GM12878 (cell line): ENCODE data around the gene ULK4. TPM values are rescaled to one million over a fixed set of nuclear protein-coding genes. Genes with fewer than 3 reads are reported as not detected.

Source experiments
- ATAC-seq: fragments of 200-7000 bp; cut with Tn5 transposase; 3 replicates; pipeline ENCODE4 v1.9.1; 2020; ENCODE audit warnings: mild to moderate bottlenecking, moderate library complexity
- BruUV-seq: library from RNA; stranded (reverse); fragments of 400-500 nt; replicated peaks from 2 replicates; lab custom pipeline; 2021; lab: Mats Ljungman, UMichigan
- CTCF ChIA-PET: fragments of 300-600 bp; sonication (Branson Sonifier 250); formaldehyde crosslinking; extraction: SDS; loops from one replicate; lab custom pipeline; 2021; ENCODE audit warnings: inconsistent platforms; lab: Yijun Ruan, JAX
- POLR2A ChIA-PET: fragments of 350-600 bp; formaldehyde crosslinking; extraction: SDS; loops from one replicate; lab custom pipeline; 2021; ENCODE audit warnings: inconsistent platforms; lab: Charles Lee
- RAD21 ChIA-PET: fragments of 300-600 bp; sonication (Branson Sonifier 250); formaldehyde crosslinking; loops from one replicate; lab custom pipeline; 2023; ENCODE audit warnings: antibody characterized with exemption; ENCODE audit not compliant: unreplicated experiment; lab: Charles Lee
- SMC1A ChIA-PET: fragments of 300-600 bp; sonication (Branson Sonifier 250); formaldehyde crosslinking; loops from one replicate; lab custom pipeline; 2023; ENCODE audit not compliant: unreplicated experiment, uncharacterized antibody; lab: Charles Lee
- DNase-seq: peaks from one replicate; pipeline ENCODE4 v3.0.0-alpha.2; 2011; ENCODE audit warnings: low read depth, low spot score
- FAIRE-seq: peaks from 3 replicates; lab custom pipeline; 2011; peaks lifted over from hg19 to GRCh38; lab: Jason Lieb, UNC
- H2AFZ ChIP-seq: 2 replicates; pipeline ENCODE4 v1.6.0; 2011; ENCODE audit warnings: low read depth, low read length, control low read depth; ENCODE audit not compliant: control insufficient read depth
- H3K27ac ChIP-seq: 2 replicates; pipeline ENCODE4 v1.5.1; 2011; ENCODE audit warnings: control low read depth; ENCODE audit not compliant: control insufficient read depth, insufficient read depth
- H3K27me3 ChIP-seq, 2 experiments: replicated peaks in 1 of 2; 2 replicates each; pipeline versions ENCODE4 v1.6.0 to v1.6.1; 2011; ENCODE audit warnings: low read length in 1 of 2; ENCODE audit not compliant: control insufficient read depth in 2 of 2, insufficient read depth in 2 of 2
- H3K36me3 ChIP-seq, 2 experiments: 2 replicates each; pipeline ENCODE4 v1.5.1; 2011; ENCODE audit warnings: low read length in 1 of 2; ENCODE audit not compliant: control insufficient read depth in 2 of 2, insufficient read depth in 2 of 2
- H3K4me1 ChIP-seq: 2 replicates; pipeline ENCODE4 v1.6.1; 2011; ENCODE audit warnings: mild to moderate bottlenecking, low read length, moderate library complexity, mixed read lengths; ENCODE audit not compliant: control insufficient read depth, insufficient read depth
- H3K4me2 ChIP-seq: 2 replicates; pipeline ENCODE4 v1.6.0; 2011; ENCODE audit warnings: control low read depth; ENCODE audit not compliant: control insufficient read depth, insufficient read depth
- H3K4me3 ChIP-seq: fragments of 200-600 bp; sonication (generic); 2 replicates; pipeline ENCODE4 v1.5.1; 2016
- H3K79me2 ChIP-seq: 2 replicates; pipeline ENCODE4 v1.6.0; 2011; ENCODE audit warnings: low read length; ENCODE audit not compliant: control insufficient read depth, insufficient read depth
- H3K9ac ChIP-seq: 2 replicates; pipeline ENCODE4 v1.8.0; 2011; ENCODE audit warnings: low read length, control low read depth, mixed read lengths; ENCODE audit not compliant: control insufficient read depth, insufficient read depth
- H3K9me3 ChIP-seq: replicated peaks from 3 replicates; pipeline ENCODE4 v1.5.1; 2011; ENCODE audit warnings: mild to moderate bottlenecking, low read length; ENCODE audit not compliant: control insufficient read depth, insufficient read depth
- H4K20me1 ChIP-seq: 2 replicates; pipeline ENCODE4 v1.6.0; 2011; ENCODE audit not compliant: control insufficient read depth, insufficient read depth
- ATF7 ChIP-seq: fragments of 450-650 bp; IDR thresholded peaks from 2 replicates; pipeline ENCODE4 v1.6.1; 2016; ENCODE audit warnings: low read depth, mild to moderate bottlenecking
- CBX3 ChIP-seq: fragments of 200-600 bp; sonication (generic); IDR thresholded peaks from 2 replicates; pipeline ENCODE4 v1.6.1; 2016; ENCODE audit warnings: low read depth, borderline replicate concordance
- CREB1 ChIP-seq: IDR thresholded peaks from 2 replicates; pipeline ENCODE4 v1.6.1; 2012; ENCODE audit warnings: low read depth, mild to moderate bottlenecking, inconsistent platforms
- GABPA ChIP-seq: IDR thresholded peaks from 2 replicates; pipeline ENCODE4 v1.6.1; 2014; ENCODE audit warnings: antibody characterized with exemption, low read depth, mild to moderate bottlenecking, inconsistent platforms
- HDAC6 ChIP-seq: fragments of 200-600 bp; sonication (generic); IDR thresholded peaks from one replicate; pipeline ENCODE4 v1.8.0; 2017; ENCODE audit warnings: antibody characterized with exemption; ENCODE audit not compliant: unreplicated experiment
- MEF2B ChIP-seq: fragments of 450-650 bp; IDR thresholded peaks from 2 replicates; pipeline ENCODE4 v1.6.1; 2018; ENCODE audit warnings: mild to moderate bottlenecking, moderate library complexity; ENCODE audit not compliant: partially characterized antibody, poor library complexity, severe bottlenecking
- MTA2 ChIP-seq: fragments of 450-650 bp; IDR thresholded peaks from 2 replicates; pipeline ENCODE4 v1.6.1; 2016; ENCODE audit warnings: low read depth, mild to moderate bottlenecking, moderate library complexity
- MYB ChIP-seq: fragments of 150-350 bp; IDR thresholded peaks from 2 replicates; pipeline ENCODE4 v1.6.1; 2014; ENCODE audit warnings: mild to moderate bottlenecking, low read depth, low read length, borderline replicate concordance
- NBN ChIP-seq: fragments of 450-650 bp; IDR thresholded peaks from 2 replicates; pipeline ENCODE4 v1.6.1; 2016
- POLR2AphosphoS2 ChIP-seq: IDR thresholded peaks from 2 replicates; pipeline ENCODE4 v1.6.1; 2011; ENCODE audit warnings: low read depth, mild to moderate bottlenecking, low read length, improper control_type of control experiment, moderate library complexity
- RELA ChIP-seq: fragments of 450-650 bp; IDR thresholded peaks from 2 replicates; pipeline ENCODE4 v1.8.0; 2014; ENCODE audit warnings: borderline replicate concordance; ENCODE audit not compliant: partially characterized antibody
- SMAD1 ChIP-seq: fragments of 450-650 bp; IDR thresholded peaks from 2 replicates; pipeline ENCODE4 v1.6.1; 2018; ENCODE audit warnings: mild to moderate bottlenecking, low read depth; ENCODE audit not compliant: partially characterized antibody
- TARDBP ChIP-seq: IDR thresholded peaks from 2 replicates; pipeline ENCODE4 v1.6.1; 2016; ENCODE audit warnings: borderline replicate concordance
- YY1 ChIP-seq: IDR thresholded peaks from 2 replicates; pipeline ENCODE4 v1.6.1; 2011; ENCODE audit warnings: low read depth, mild to moderate bottlenecking, low read length
- ZZZ3 ChIP-seq: IDR thresholded peaks from 2 replicates; pipeline ENCODE4 v1.6.1; 2011; ENCODE audit warnings: low read depth; ENCODE audit not compliant: control insufficient read depth, insufficient read length
- in situ Hi-C: fragments of 300-500 bp; cut with MboI; formaldehyde crosslinking; loops from 9 replicates; pipeline ENCODE4 v1.14.3; 2018; ENCODE audit warnings: mixed read lengths
- intact Hi-C: fragments of 100-400 bp; cut with micrococcal nuclease; formaldehyde crosslinking; loops from one replicate; pipeline ENCODE4 v1.14.2; 2022; ENCODE audit not compliant: unreplicated experiment
- polyA plus RNA-seq, 11 experiments: library from polyadenylated mRNA; depleted of rRNA in 4 of 11; unstranded in 6 of 11; stranded (reverse) in 5 of 11; fragments of >200 nt; fragmentation: Nextera tagmentation in 4 of 11; fragmentation: Illumina TruSeq in 1 of 11; extraction: Ambion mirVana in 4 of 11; extraction: Trizol in 1 of 11; gene quantifications; 1 replicate in 1 of 11; 2 replicates in 10 of 11; pipeline versions ENCODE4 v1.2.1 to v1.2.3, GENCODE V29; 2011 to 2016; ENCODE audit warnings: inconsistent platforms in 2 of 11, missing spikeins in 2 of 11, low read depth in 1 of 11
- total RNA-seq, 4 experiments: library from RNA; depleted of rRNA in 3 of 4; stranded (reverse); fragments of >200 nt in 3 of 4; fragmentation: Illumina TruSeq in 1 of 4; extraction: Trizol in 1 of 4; gene quantifications; 2 replicates each; pipeline versions ENCODE4 v1.2.1 to v1.2.3, GENCODE V29; 2013 to 2021
- TF ChIP-seq, protein P1 (sequence below): IDR thresholded peaks from 2 replicates; pipeline ENCODE4 v1.6.1; 2011; ENCODE audit warnings: borderline replicate concordance, low read depth, mild to moderate bottlenecking, moderate library complexity, low read length; ENCODE audit not compliant: insufficient read depth, poor library complexity, severe bottlenecking
- TF ChIP-seq, protein P2 (sequence below): IDR thresholded peaks from 2 replicates; pipeline ENCODE4 v1.6.1; 2012; ENCODE audit warnings: improper control_type of control experiment, low read depth, low read length; ENCODE audit not compliant: insufficient replicate concordance
- TF ChIP-seq, protein P3 (sequence below): IDR thresholded peaks from 2 replicates; pipeline ENCODE4 v1.6.1; 2012; ENCODE audit warnings: low read depth, low read length, improper control_type of control experiment

Gene ULK4
- total and polyA plus RNA-seq, 10 of the 15 experiments (the other 5 are each of a cell fraction or from before 2014, with no cell fraction given) = 3.5 to 7.6 (median 6.3) TPM

DNA sequence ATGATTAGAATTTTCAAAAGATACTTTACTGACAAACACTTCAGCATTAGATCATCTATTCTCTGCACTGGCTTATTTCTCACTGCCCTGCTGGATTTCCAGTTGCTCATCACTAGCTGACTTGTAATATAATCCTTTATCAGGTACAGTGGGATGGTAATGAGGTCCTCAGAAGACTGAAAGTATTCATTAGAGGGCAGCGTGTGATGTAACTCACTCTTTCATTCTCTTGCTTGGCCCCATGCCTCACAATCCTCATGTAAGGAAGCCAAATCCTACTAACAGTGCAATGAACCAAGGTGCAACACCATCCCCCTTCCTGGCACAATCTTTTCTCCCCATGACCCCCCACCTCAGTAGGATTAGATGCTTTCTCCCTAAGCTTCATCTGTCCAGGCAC lies 472.7 kb downstream of the ULK4 start (continued):
- TF ChIP-seq HDAC6 (no peak), YY1 (no peak), CBX3 (no peak), MYB (no peak), SMAD1 (no peak), RELA (no peak), MEF2B (no peak), NBN (no peak), POLR2AphosphoS2 (no peak)
- TF ChIP-seq, protein P1, sequence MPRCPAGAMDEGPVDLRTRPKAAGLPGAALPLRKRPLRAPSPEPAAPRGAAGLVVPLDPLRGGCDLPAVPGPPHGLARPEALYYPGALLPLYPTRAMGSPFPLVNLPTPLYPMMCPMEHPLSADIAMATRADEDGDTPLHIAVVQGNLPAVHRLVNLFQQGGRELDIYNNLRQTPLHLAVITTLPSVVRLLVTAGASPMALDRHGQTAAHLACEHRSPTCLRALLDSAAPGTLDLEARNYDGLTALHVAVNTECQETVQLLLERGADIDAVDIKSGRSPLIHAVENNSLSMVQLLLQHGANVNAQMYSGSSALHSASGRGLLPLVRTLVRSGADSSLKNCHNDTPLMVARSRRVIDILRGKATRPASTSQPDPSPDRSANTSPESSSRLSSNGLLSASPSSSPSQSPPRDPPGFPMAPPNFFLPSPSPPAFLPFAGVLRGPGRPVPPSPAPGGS = no peak

DNA sequence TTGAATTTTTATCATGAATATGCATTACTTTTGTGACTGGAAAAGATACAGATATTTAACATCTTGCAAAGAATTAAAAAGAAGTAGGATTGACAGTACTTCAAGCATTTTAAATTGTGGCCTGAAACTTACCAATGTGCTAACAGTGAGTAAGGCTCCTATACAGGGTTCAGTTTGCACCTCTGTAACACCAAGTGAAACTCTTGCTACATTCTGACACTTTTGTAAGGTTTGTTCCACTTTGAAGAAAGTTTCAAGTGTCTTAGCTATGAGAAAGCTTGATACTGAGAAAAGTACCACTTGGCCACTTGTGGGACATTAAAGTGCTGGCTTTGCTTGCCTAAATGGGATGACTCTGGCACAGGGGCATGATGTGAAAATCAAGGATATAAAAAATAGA lies 473.4 kb downstream of the ULK4 start:
- Histone ChIP-seq H2AFZ (no peak overlapping the region), H3K79me2 (no peaks in the 10 kb centered on the region), H3K4me2 (no peak overlapping the region), H3K9ac (no peak overlapping the region), H3K27me3 (no peaks in the 10 kb centered on the region), H3K4me3 (no peak overlapping the region), H4K20me1 (no peaks in the 10 kb centered on the region), H3K27ac (no peak overlapping the region), H3K36me3 (no peaks in the 10 kb centered on the region), H3K4me1 (no peaks in the 10 kb centered on the region; the same call in 1 of the 2 replicates), H3K9me3 (no peaks in the 10 kb centered on the region)
- ATAC-seq (no peak), FAIRE-seq (no peak), DNase-seq (no peak)
- ChIA-PET RAD21 (no interaction called here), CTCF (interaction anchor here (0.6 kb wide), 1 partner anchor 1162 kb away, joined by 3 read pairs; no protein-coding TSS in a partner anchor), SMC1A (interaction anchor here (1.1 kb wide), 1 partner anchor 26 kb away, joined by 3 read pairs; no protein-coding TSS in a partner anchor), POLR2A (no interaction called here)
- intact Hi-C loops (no loop called here), in situ Hi-C loops (no loop called here)
- no TSS peak for BruUV-seq
- TF ChIP-seq, protein P2, sequence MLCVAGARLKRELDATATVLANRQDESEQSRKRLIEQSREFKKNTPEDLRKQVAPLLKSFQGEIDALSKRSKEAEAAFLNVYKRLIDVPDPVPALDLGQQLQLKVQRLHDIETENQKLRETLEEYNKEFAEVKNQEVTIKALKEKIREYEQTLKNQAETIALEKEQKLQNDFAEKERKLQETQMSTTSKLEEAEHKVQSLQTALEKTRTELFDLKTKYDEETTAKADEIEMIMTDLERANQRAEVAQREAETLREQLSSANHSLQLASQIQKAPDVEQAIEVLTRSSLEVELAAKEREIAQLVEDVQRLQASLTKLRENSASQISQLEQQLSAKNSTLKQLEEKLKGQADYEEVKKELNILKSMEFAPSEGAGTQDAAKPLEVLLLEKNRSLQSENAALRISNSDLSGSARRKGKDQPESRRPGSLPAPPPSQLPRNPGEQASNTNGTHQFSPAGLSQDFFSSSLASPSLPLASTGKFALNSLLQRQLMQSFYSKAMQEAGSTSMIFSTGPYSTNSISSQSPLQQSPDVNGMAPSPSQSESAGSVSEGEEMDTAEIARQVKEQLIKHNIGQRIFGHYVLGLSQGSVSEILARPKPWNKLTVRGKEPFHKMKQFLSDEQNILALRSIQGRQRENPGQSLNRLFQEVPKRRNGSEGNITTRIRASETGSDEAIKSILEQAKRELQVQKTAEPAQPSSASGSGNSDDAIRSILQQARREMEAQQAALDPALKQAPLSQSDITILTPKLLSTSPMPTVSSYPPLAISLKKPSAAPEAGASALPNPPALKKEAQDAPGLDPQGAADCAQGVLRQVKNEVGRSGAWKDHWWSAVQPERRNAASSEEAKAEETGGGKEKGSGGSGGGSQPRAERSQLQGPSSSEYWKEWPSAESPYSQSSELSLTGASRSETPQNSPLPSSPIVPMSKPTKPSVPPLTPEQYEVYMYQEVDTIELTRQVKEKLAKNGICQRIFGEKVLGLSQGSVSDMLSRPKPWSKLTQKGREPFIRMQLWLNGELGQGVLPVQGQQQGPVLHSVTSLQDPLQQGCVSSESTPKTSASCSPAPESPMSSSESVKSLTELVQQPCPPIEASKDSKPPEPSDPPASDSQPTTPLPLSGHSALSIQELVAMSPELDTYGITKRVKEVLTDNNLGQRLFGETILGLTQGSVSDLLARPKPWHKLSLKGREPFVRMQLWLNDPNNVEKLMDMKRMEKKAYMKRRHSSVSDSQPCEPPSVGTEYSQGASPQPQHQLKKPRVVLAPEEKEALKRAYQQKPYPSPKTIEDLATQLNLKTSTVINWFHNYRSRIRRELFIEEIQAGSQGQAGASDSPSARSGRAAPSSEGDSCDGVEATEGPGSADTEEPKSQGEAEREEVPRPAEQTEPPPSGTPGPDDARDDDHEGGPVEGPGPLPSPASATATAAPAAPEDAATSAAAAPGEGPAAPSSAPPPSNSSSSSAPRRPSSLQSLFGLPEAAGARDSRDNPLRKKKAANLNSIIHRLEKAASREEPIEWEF = no peak
- TF ChIP-seq MTA2 (no peak), TARDBP (no peak), ZZZ3 (no peak), CREB1 (no peak), GABPA (no peak), ATF7 (no peak)
- TF ChIP-seq, protein P3, sequence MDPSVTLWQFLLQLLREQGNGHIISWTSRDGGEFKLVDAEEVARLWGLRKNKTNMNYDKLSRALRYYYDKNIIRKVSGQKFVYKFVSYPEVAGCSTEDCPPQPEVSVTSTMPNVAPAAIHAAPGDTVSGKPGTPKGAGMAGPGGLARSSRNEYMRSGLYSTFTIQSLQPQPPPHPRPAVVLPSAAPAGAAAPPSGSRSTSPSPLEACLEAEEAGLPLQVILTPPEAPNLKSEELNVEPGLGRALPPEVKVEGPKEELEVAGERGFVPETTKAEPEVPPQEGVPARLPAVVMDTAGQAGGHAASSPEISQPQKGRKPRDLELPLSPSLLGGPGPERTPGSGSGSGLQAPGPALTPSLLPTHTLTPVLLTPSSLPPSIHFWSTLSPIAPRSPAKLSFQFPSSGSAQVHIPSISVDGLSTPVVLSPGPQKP = no peak
